GM03348 (cell line): ENCODE results near the gene DZANK1.
"Not testable (repeated sequence)": the region's sequence is repeated elsewhere in the genome, so short reads cannot be mapped to it uniquely, and the experiment has no call there.

Source experiments
- DNase-seq: peaks from one replicate; pipeline ENCODE4 v3.0.0; 2012; ENCODE audit warnings: low spot score

DZANK1 gene

GRCh38 chr20:18375551-18375950 is 91.3 kb downstream of the DZANK1 start:
- not testable (repeated sequence) for DNase-seq

GRCh38 chr20:18372296-18372695 is 94.5 kb downstream of the DZANK1 start:
- no peak for DNase-seq

DNA sequence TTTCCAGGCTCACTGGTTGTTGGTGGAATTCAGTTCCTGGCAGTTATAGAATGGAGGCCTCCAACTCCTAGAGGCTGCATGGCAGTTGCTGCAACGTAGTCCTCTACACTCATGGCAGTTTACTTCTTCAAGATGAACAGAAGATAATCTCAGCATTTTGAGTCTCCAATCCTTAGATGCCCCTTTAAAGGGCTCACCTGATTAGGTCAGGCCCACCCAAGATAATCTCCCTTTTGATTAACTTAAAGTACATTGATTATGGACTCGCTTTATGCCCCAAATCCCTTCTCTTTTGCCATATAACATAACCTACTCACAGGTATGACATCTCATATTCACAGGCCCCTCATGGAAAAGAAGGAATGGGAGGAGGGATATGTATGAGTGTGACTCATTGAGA is 102.1 kb downstream of the DZANK1 start:
- DNase-seq = no peak

DNA sequence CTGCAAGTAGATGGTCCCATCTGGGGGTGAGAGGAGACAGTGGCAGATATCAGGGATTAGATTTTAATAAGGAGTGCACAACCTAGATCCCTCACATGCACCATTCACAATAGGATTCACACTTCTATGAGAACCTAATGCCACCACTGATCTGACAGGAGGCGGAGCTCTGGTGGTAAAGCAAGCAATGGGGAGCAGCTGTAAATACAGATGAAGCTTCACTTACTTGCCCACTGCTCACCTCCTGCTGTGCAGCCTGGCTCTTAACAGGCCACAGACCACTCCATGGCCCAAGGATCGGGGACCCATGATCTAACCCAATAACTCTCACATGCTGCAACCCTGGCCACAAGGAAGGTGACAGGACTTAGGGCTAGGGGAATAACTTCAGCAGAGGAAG is 103.1 kb downstream of the DZANK1 start:
- no peak for DNase-seq

DNA sequence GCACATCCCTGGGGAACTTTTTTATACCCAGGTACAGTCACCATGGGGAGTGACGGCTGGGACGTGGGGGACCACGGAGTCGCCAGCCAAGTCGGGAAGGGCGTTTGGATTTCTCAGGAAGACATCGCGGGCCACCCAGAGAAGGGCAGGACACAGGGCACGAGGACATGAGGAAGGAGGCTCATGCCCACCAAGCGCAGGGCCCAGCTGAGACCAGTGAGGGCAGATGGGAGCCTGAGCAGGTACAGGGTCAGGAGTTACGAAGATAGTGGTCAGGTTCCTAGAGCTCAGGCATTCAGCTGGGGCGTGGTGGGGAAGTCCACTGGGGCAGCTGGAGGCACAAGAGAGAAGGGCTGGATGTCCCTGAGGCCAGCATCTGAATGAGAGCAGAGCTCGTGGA is 103.9 kb downstream of the DZANK1 start:
- DNase-seq = no peak

DNA sequence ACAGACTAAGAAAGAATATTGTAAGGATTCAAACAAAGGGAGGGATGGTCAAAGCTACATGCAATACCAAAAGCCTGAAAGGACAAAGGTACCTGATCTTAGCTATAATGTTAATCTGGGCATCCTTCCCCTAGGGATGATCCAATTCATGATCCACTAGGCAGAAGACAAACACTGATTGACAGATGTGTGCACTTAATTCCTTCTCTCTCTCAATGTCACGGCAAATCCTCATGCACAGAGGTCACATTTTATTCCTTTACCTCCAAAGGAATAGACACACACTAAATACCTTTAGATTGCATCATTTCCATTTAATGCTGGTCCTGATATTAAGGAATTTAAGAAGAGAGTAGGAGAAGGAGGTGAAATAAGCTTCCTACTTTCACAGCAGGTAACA is 105.2 kb downstream of the DZANK1 start:
- no peak for DNase-seq

DNA sequence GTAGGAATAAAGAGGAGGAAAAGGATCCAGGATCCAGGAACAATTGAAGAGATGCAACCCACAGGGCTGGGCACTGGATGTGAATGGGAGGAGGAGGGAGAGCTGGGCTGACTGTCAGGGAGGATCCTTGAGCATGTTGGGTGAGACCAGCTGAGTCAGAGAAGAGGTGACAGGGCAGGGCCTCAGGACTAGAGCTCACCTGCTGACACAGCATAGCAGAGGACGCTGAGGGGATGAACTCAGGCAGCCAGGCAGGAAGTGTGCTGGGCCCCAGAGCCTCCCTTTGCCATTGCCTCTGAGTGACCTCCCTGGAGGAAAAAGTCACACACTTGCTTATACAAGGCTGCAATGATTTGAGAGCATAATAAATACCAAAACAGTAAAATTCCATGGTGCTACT is 106.2 kb downstream of the DZANK1 start:
- no peak for DNase-seq

DNA sequence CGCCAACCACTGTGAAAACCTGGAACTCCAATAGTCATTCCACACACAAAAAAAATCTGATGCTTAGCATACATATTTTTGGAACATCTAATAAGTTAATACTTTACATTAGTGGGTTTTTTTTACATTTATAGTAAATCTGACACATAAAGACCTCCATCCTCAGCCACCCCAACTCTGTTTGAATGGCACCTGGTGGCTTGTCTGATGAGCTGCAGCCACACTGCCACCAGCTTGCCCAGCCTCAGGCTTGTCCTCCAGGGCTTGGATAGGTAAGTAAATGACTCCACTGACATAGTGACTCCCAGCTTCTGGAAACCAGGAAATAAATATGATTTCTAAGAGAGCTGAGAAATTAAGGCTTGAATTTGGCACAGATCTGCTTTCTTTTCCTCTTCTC is 107.0 kb downstream of the DZANK1 start:
- DNase-seq = no peak

DNA sequence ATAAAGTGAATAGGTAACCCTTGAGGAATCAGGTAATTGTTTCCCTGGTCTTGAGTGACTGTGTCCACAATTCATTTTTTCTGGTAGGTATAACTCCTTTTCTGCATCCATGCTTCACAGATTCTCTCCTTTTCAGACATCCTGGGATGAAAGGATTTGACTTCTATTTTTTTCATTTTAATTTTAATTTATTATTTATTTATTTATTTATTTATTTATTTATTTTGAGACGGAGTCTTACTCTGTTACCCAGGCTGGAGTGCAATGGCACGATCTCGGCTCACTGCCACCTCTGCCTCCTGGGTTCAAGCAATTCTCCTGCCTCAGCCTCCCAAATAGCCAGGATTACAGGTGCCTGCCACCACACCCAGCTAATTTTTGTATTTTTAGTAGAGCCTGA is 117.1 kb downstream of the DZANK1 start:
- not testable (repeated sequence) for DNase-seq
